Fibroblast of lung (primary cell): ENCODE measurements around the gene C1S. TPM values are rescaled to one million over a fixed set of nuclear protein-coding genes. Genes with fewer than 3 reads are reported as not detected.
"Not testable (repeated sequence)": the region's sequence is repeated elsewhere in the genome, so short reads cannot be mapped to it uniquely, and the experiment has no call there.

Experiments
- DNase-seq, 2 donors: peaks; one replicate each; pipeline versions ENCODE4 v3.0.0 to v3.0.0-alpha.2; 2010; ENCODE audit warnings: low read depth in 2 of 2
- H2AFZ ChIP-seq: 2 replicates; pipeline ENCODE4 v1.5.1; 2012; ENCODE audit warnings: low read length, control low read depth, inconsistent platforms
- H3K27ac ChIP-seq: 2 replicates; pipeline ENCODE4 v1.5.1; 2011; ENCODE audit warnings: low read length, control low read depth; ENCODE audit not compliant: insufficient read depth
- H3K27me3 ChIP-seq: 2 replicates; pipeline ENCODE4 v1.5.1; 2011; ENCODE audit warnings: mild to moderate bottlenecking, low read length; ENCODE audit not compliant: control insufficient read depth, insufficient read depth
- H3K36me3 ChIP-seq: 2 replicates; pipeline ENCODE4 v1.5.1; 2011; ENCODE audit warnings: low read length; ENCODE audit not compliant: control insufficient read depth, insufficient read depth
- H3K4me1 ChIP-seq: 2 replicates; pipeline ENCODE4 v1.5.1; 2011; ENCODE audit warnings: low read length; ENCODE audit not compliant: control insufficient read depth, insufficient read depth; ENCODE audit errors: extremely low read depth
- H3K4me2 ChIP-seq: 2 replicates; pipeline ENCODE4 v1.5.1; 2011; ENCODE audit warnings: low read length, control low read depth; ENCODE audit not compliant: insufficient read depth; ENCODE audit errors: extremely low read depth
- H3K4me3 ChIP-seq, 4 experiments: fragments of 200-600 bp in 1 of 4; sonication (generic) in 1 of 4; replicated peaks in 1 of 4; 2 replicates each; pipeline ENCODE4 v1.5.1; 2011 to 2016; ENCODE audit warnings: low read length in 4 of 4, low read depth in 3 of 4, mild to moderate bottlenecking in 3 of 4, control low read depth in 2 of 4, inconsistent platforms in 1 of 4, mixed read lengths in 1 of 4; ENCODE audit not compliant: insufficient read depth in 1 of 4; ENCODE audit errors: control extremely low read depth in 1 of 4
- H3K79me2 ChIP-seq: 2 replicates; pipeline ENCODE4 v1.5.1; 2012; ENCODE audit warnings: mild to moderate bottlenecking, low read length, inconsistent platforms; ENCODE audit not compliant: control insufficient read depth, insufficient read depth
- H3K9ac ChIP-seq: 2 replicates; pipeline ENCODE4 v1.5.1; 2011; ENCODE audit warnings: mild to moderate bottlenecking, low read length, control low read depth; ENCODE audit not compliant: insufficient read depth
- H3K9me3 ChIP-seq: 2 replicates; pipeline ENCODE4 v1.5.1; 2012; ENCODE audit warnings: low read depth, low read length; ENCODE audit not compliant: control insufficient read depth, insufficient read depth
- H4K20me1 ChIP-seq: 2 replicates; pipeline ENCODE4 v1.5.1; 2011; ENCODE audit warnings: low read length; ENCODE audit not compliant: control insufficient read depth, insufficient read depth; ENCODE audit errors: extremely low read depth
- CTCF ChIP-seq, 2 donors: IDR thresholded peaks in 1 of 2; conservative IDR thresholded peaks in 1 of 2; 1 replicate in 1 of 2; 2 replicates in 1 of 2; pipeline ENCODE4 v1.5.1; 2011 to 2012; ENCODE audit warnings: low read length in 2 of 2, control low read depth in 1 of 2, inconsistent platforms in 1 of 2, low read depth in 1 of 2, mild to moderate bottlenecking in 1 of 2
- EZH2 ChIP-seq: IDR thresholded peaks from 2 replicates; pipeline ENCODE4 v1.5.1; 2012; ENCODE audit warnings: low read length, control low read depth, mild to moderate bottlenecking; ENCODE audit errors: missing control alignments
- polyA plus RNA-seq, 2 donors: library from polyadenylated mRNA; depleted of rRNA in 1 of 2; stranded (reverse) in 1 of 2; unstranded in 1 of 2; fragments of >200 nt; gene quantifications; 2 replicates each; pipeline ENCODE4 v1.2.1, GENCODE V29; 2011 to 2012; ENCODE audit warnings: missing spikeins in 1 of 2
- total RNA-seq: library from RNA; depleted of rRNA; stranded (reverse); fragments of >200 nt; gene quantifications from 2 replicates; pipeline ENCODE4 v1.2.1, GENCODE V29; 2014

Gene C1S
- total and polyA plus RNA-seq, 2 donors (not counting 1 experiment from before 2014, with no cell fraction given), result 507 to 997 TPM

GRCh38 chr12:7034464-7034863, 26.1 kb upstream of the C1S start:
- Histone ChIP-seq H3K27ac (no peak overlapping the region), H3K9me3 (no peaks in the 10 kb centered on the region), H4K20me1 (no peaks in the 10 kb centered on the region), H3K4me2 (no peak overlapping the region), H3K79me2 (no peaks in the 10 kb centered on the region), H2AFZ (no peak overlapping the region), H3K4me3 (no peak overlapping the region), H3K27me3 (peaks cover 6% of the 10 kb centered on the region), H3K9ac (no peak overlapping the region), H3K36me3 (no peaks in the 10 kb centered on the region), H3K4me1 (no peaks in the 10 kb centered on the region)
- TF ChIP-seq EZH2, result no peak
- no peak for TF ChIP-seq CTCF (conservative IDR thresholded peaks at IDR 0.05 in 1 of 2, IDR thresholded peaks at IDR 0.05 in 1 of 2; ENCODE audit: low read depth in 1 of 2, low read length in 2 of 2)
- no peak for DNase-seq

- Histone ChIP-seq H3K4me1 (no peaks in the 10 kb centered on the region), H3K4me3 (no peak overlapping the region), H3K9me3 (no peaks in the 10 kb centered on the region), H3K27me3 (peaks cover 6% of the 10 kb centered on the region), H3K79me2 (no peaks in the 10 kb centered on the region), H3K9ac (no peak overlapping the region), H4K20me1 (no peaks in the 10 kb centered on the region), H3K27ac (no peak overlapping the region), H2AFZ (no peak overlapping the region), H3K36me3 (no peaks in the 10 kb centered on the region), H3K4me2 (no peak overlapping the region)
- no peak for TF ChIP-seq EZH2
- TF ChIP-seq CTCF (conservative IDR thresholded peaks at IDR 0.05 in 1 of 2, IDR thresholded peaks at IDR 0.05 in 1 of 2; ENCODE audit: low read depth in 1 of 2, low read length in 2 of 2), result no peak
- peak in 1 of 2 donors; percentile 27 for DNase-seq
These were observed 25.1 kb upstream of the C1S start for GRCh38 chr12:7035463-7035862.

DNA sequence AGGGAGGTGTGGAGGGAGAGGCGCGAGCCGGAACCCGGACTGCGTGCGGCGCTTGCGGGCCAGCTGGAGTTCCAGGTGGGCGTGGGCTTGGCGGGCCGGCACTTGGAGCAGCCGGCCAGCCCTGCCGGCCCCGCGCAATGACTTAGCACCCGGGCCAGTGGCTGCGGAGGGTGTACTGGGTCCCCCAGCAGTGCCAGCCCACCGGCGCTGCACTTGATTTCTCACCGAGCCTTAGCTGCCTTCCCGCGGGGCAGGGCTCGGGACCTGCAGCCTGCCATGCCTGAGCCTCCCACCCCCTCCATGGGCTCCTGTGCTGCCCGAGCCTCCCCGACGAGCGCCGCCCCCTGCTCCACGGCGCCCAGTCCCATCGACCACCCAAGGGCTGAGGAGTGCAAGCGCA, 23.1 kb upstream of the C1S start:
- H3K9me3 ChIP-seq, result not testable (repeated sequence)

GRCh38 chr12:7038591-7038990, 21.9 kb upstream of the C1S start:
- no peaks in the 10 kb centered on the region for H3K36me3 ChIP-seq
- H3K4me2 ChIP-seq, result no peak overlapping the region
- no peak overlapping the region for H3K9ac ChIP-seq
- no peaks in the 10 kb centered on the region for H3K79me2 ChIP-seq
- no peaks in the 10 kb centered on the region for H4K20me1 ChIP-seq
- no peak overlapping the region for H2AFZ ChIP-seq
- TF ChIP-seq EZH2 (no peak), CTCF (conservative IDR thresholded peaks at IDR 0.05 in 1 of 2, IDR thresholded peaks at IDR 0.05 in 1 of 2; ENCODE audit: low read depth in 1 of 2, low read length in 2 of 2) (no peak)
- no peaks in the 10 kb centered on the region for H3K9me3 ChIP-seq
- peaks cover 6% of the 10 kb centered on the region for H3K27me3 ChIP-seq
- no peaks in the 10 kb centered on the region for H3K4me1 ChIP-seq
- H3K4me3 ChIP-seq, result no peak overlapping the region
- no peak for DNase-seq
- H3K27ac ChIP-seq, result no peak overlapping the region

More for the DNA sequence above, 23.1 kb upstream of the C1S start:
- H3K4me2 ChIP-seq, H3K27me3 ChIP-seq, H3K36me3 ChIP-seq, H3K79me2 ChIP-seq, H3K4me1 ChIP-seq, H2AFZ ChIP-seq, H4K20me1 ChIP-seq, H3K27ac ChIP-seq, DNase-seq, H3K4me3 ChIP-seq, H3K9ac ChIP-seq: not testable (repeated sequence)
